GM12872 (cell line): ENCODE results near the gene TACC2.

Experiments used
- CTCF ChIP-seq: IDR thresholded peaks from 3 replicates; pipeline ENCODE4 v1.5.1; 2011; ENCODE audit warnings: low read depth, mild to moderate bottlenecking, low read length, moderate library complexity; ENCODE audit not compliant: insufficient read depth

Gene TACC2

GRCh38 chr10:122243550-122243949, 254.6 kb downstream of the TACC2 start:
- TF ChIP-seq CTCF: no peak

GRCh38 chr10:122244001-122244975, 255.3 kb downstream of the TACC2 start:
- TF ChIP-seq CTCF: no peak

- TF ChIP-seq CTCF: no peak
These were observed 256.2 kb downstream of the TACC2 start for GRCh38 chr10:122245136-122245535.

GRCh38 chr10:122245897-122246296, 256.9 kb downstream of the TACC2 start:
- TF ChIP-seq CTCF: no peak

- TF ChIP-seq CTCF: no peak
These were observed 258.0 kb downstream of the TACC2 start for GRCh38 chr10:122246830-122247520.

GRCh38 chr10:122248356-122249302, 259.7 kb downstream of the TACC2 start:
- no peak for TF ChIP-seq CTCF
